ENCODE data around the gene NTM.

The NTM gene

DNA sequence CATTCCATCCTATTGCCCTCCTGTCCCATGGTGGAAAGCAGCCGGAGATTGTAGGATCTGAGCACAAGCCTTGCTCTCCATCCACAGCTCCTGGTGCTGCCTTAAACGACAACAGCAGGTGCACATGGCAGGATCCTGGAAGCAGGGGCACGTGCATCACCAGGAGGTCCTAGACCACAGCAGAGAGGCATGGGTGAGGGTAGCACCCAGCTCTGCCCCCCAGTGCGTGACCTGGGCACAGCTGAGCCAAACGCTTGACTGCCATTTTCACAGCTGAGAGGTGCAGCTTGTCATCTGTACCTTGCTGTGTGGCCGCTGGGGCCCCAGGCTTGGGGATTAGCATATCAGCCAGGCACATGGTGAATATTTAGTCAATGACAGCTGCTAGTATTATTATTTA is 92.7 kb downstream of the NTM start:
- Histone ChIP-seq H3K4me1 (ENCODE audit: insufficient read depth, poor library complexity, severe bottlenecking) (no peaks in the 10 kb centered on the region), H3K9me3 (ENCODE audit: severe bottlenecking) (no peaks in the 10 kb centered on the region), H3K27ac (ENCODE audit: poor library complexity, severe bottlenecking) (no peak overlapping the region), H3K27me3 (ENCODE audit: insufficient read depth, poor library complexity, severe bottlenecking) (peaks cover 33% of the 10 kb centered on the region), H3K4me3 (ENCODE audit: severe bottlenecking) (no peak overlapping the region), H3K36me3 (ENCODE audit: low read depth) (no peaks in the 10 kb centered on the region)
- TF ChIP-seq, protein P1, sequence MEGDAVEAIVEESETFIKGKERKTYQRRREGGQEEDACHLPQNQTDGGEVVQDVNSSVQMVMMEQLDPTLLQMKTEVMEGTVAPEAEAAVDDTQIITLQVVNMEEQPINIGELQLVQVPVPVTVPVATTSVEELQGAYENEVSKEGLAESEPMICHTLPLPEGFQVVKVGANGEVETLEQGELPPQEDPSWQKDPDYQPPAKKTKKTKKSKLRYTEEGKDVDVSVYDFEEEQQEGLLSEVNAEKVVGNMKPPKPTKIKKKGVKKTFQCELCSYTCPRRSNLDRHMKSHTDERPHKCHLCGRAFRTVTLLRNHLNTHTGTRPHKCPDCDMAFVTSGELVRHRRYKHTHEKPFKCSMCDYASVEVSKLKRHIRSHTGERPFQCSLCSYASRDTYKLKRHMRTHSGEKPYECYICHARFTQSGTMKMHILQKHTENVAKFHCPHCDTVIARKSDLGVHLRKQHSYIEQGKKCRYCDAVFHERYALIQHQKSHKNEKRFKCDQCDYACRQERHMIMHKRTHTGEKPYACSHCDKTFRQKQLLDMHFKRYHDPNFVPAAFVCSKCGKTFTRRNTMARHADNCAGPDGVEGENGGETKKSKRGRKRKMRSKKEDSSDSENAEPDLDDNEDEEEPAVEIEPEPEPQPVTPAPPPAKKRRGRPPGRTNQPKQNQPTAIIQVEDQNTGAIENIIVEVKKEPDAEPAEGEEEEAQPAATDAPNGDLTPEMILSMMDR (IDR thresholded peaks at IDR 0.05; ENCODE audit: poor library complexity, severe bottlenecking) = no peak
- no peak for DNase-seq (ENCODE audit: low spot score)
- ATAC-seq (ENCODE audit: low read depth) = no peak

GRCh38 chr11:131463649-131464425 is 93.4 kb downstream of the NTM start:
- no peaks in the 10 kb centered on the region for H3K4me1 ChIP-seq (ENCODE audit: insufficient read depth, poor library complexity, severe bottlenecking)
- no peak overlapping the region for H3K27ac ChIP-seq (ENCODE audit: poor library complexity, severe bottlenecking)
- no peaks in the 10 kb centered on the region for H3K36me3 ChIP-seq (ENCODE audit: low read depth)
- ATAC-seq (ENCODE audit: low read depth) (no peak), DNase-seq (ENCODE audit: low spot score) (no peak)
- TF ChIP-seq, protein P1 (IDR thresholded peaks at IDR 0.05; ENCODE audit: poor library complexity, severe bottlenecking) = no peak
- no peak overlapping the region for H3K4me3 ChIP-seq (ENCODE audit: severe bottlenecking)
- H3K27me3 ChIP-seq (ENCODE audit: insufficient read depth, poor library complexity, severe bottlenecking) = peaks cover 33% of the 10 kb centered on the region
- no peaks in the 10 kb centered on the region for H3K9me3 ChIP-seq (ENCODE audit: severe bottlenecking)

DNA sequence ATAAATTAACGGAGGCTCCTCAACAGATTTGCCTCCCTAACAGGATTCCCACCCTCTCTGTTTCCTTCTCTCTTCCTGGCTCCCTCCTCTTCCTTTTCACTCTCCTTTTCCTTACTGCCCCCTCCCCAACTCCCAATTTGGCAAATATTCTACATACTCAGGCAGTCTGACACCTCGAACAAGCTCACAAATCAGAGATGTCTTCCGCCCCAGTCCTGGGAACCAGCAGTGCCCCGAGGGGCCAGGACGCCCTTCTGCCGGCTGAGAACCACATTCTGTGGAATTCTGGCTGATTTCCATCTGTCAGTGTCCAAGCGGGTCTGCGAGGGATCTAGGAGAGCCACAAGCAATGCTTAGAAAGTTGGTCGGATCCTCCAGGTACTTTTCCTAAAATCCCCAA is 94.0 kb downstream of the NTM start:
- Histone ChIP-seq H3K9me3 (ENCODE audit: severe bottlenecking) (no peaks in the 10 kb centered on the region), H3K4me3 (ENCODE audit: severe bottlenecking) (no peak overlapping the region), H3K27ac (ENCODE audit: poor library complexity, severe bottlenecking) (no peak overlapping the region), H3K36me3 (ENCODE audit: low read depth) (no peaks in the 10 kb centered on the region), H3K27me3 (ENCODE audit: insufficient read depth, poor library complexity, severe bottlenecking) (peaks cover 36% of the 10 kb centered on the region), H3K4me1 (ENCODE audit: insufficient read depth, poor library complexity, severe bottlenecking) (no peaks in the 10 kb centered on the region)
- TF ChIP-seq, protein P1 (IDR thresholded peaks at IDR 0.05; ENCODE audit: poor library complexity, severe bottlenecking) = no peak
- ATAC-seq (ENCODE audit: low read depth) = no peak
- no peak for DNase-seq (ENCODE audit: low spot score)

- Histone ChIP-seq H3K27me3 (ENCODE audit: insufficient read depth, poor library complexity, severe bottlenecking) (peaks cover 36% of the 10 kb centered on the region), H3K4me3 (ENCODE audit: severe bottlenecking) (no peak overlapping the region), H3K27ac (ENCODE audit: poor library complexity, severe bottlenecking) (no peak overlapping the region), H3K9me3 (ENCODE audit: severe bottlenecking) (no peaks in the 10 kb centered on the region), H3K4me1 (ENCODE audit: insufficient read depth, poor library complexity, severe bottlenecking) (no peaks in the 10 kb centered on the region), H3K36me3 (ENCODE audit: low read depth) (no peaks in the 10 kb centered on the region)
- TF ChIP-seq, protein P1 (IDR thresholded peaks at IDR 0.05; ENCODE audit: poor library complexity, severe bottlenecking) = no peak
- no peak for DNase-seq (ENCODE audit: low spot score)
- ATAC-seq (ENCODE audit: low read depth) = no peak
Observed at GRCh38 chr11:131465039-131465438, 94.6 kb downstream of the NTM start.

DNA sequence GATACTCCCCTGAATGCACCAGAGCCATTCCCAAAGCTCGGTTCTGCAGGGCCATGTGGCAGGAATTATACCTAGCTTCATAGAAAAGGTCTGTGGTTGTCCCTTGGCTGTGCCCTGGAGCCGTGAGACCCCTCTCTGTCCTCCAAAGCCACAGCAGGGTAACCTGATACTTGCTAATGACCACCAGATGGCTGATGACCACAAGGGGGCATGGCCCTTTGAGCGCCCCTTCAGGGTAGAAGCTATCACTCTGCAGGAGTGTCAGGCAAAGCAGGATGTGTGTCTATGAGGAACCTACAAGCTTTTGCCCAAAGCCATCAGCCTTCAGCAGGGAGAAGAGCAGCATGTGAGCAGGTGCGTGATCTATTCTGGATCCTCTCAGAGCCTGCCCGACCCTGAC is 95.3 kb downstream of the NTM start:
- ATAC-seq (ENCODE audit: low read depth) (no peak), DNase-seq (ENCODE audit: low spot score) (no peak)
- Histone ChIP-seq H3K4me1 (ENCODE audit: insufficient read depth, poor library complexity, severe bottlenecking) (no peaks in the 10 kb centered on the region), H3K27ac (ENCODE audit: poor library complexity, severe bottlenecking) (no peak overlapping the region), H3K9me3 (ENCODE audit: severe bottlenecking) (no peaks in the 10 kb centered on the region), H3K36me3 (ENCODE audit: low read depth) (no peaks in the 10 kb centered on the region), H3K4me3 (ENCODE audit: severe bottlenecking) (no peak overlapping the region), H3K27me3 (ENCODE audit: insufficient read depth, poor library complexity, severe bottlenecking) (peaks cover 39% of the 10 kb centered on the region)
- TF ChIP-seq, protein P1 (IDR thresholded peaks at IDR 0.05; ENCODE audit: poor library complexity, severe bottlenecking) = no peak
